ENCODE measurements around the gene FALEC.
"Not testable (repeated sequence)": the region's sequence is repeated elsewhere in the genome, so short reads cannot be mapped to it uniquely, and the experiment has no call there.

The FALEC gene

GRCh38 chr1:150567717-150568593 is 52.4 kb downstream of the FALEC start:
- peak overlapping the region; percentile 11 to 52 (median 46) for H3K4me3 ChIP-seq (ENCODE audit: low read depth in 1 of 5, low read length in 5 of 5)
- H3K27me3 ChIP-seq (ENCODE audit: control insufficient read depth in 5 of 5, insufficient read depth in 4 of 5, low read length in 5 of 5) = no peaks in the 10 kb centered on the region
- H3K9me3 ChIP-seq (ENCODE audit: control insufficient read depth in 5 of 5, low read length in 5 of 5) = no peaks in the 10 kb centered on the region
- peak overlapping the region in 4 of 5 donors; percentile 8 to 61 (median 28) for H3K9ac ChIP-seq (ENCODE audit: low read length in 5 of 5)
- H3K36me3 ChIP-seq (ENCODE audit: control insufficient read depth in 5 of 5, insufficient read depth in 5 of 5, low read length in 5 of 5) = peaks cover 4 to 18% (median 11%) of the 10 kb centered on the region in 5 donors
- peaks cover 22 to 93% (median 79%) of the 10 kb centered on the region in 5 donors for H3K4me1 ChIP-seq (ENCODE audit: control insufficient read depth in 5 of 5, insufficient read depth in 5 of 5, low read length in 5 of 5)
- peak overlapping the region; percentile 77 for H3K27ac ChIP-seq (ENCODE audit: low read depth, low read length)

- Histone ChIP-seq H3K36me3 (ENCODE audit: control insufficient read depth in 5 of 5, insufficient read depth in 5 of 5, low read length in 5 of 5) (peaks cover 9 to 22% (median 18%) of the 10 kb centered on the region in 5 donors), H3K27me3 (ENCODE audit: control insufficient read depth in 5 of 5, insufficient read depth in 4 of 5, low read length in 5 of 5) (no peaks in the 10 kb centered on the region), H3K4me3 (ENCODE audit: low read depth in 1 of 5, low read length in 5 of 5) (peak overlapping the region in 4 of 5 donors; percentile 11 to 48 (median 30)), H3K4me1 (ENCODE audit: control insufficient read depth in 5 of 5, insufficient read depth in 5 of 5, low read length in 5 of 5) (peaks cover 21 to 93% (median 79%) of the 10 kb centered on the region in 5 donors), H3K9me3 (ENCODE audit: control insufficient read depth in 5 of 5, low read length in 5 of 5) (no peaks in the 10 kb centered on the region), H3K27ac (ENCODE audit: low read depth, low read length) (peak overlapping the region; percentile 77), H3K9ac (ENCODE audit: low read length in 5 of 5) (peak overlapping the region in 4 of 5 donors; percentile 8 to 41 (median 20))
These were observed 53.0 kb downstream of the FALEC start for GRCh38 chr1:150568594-150568966.

GRCh38 chr1:150572918-150573647 is 57.5 kb downstream of the FALEC start:
- H3K9me3 ChIP-seq (ENCODE audit: control insufficient read depth in 5 of 5, low read length in 5 of 5) = no peaks in the 10 kb centered on the region
- no peaks in the 10 kb centered on the region for H3K27me3 ChIP-seq (ENCODE audit: control insufficient read depth in 5 of 5, insufficient read depth in 4 of 5, low read length in 5 of 5)
- H3K4me3 ChIP-seq (ENCODE audit: low read depth in 1 of 5, low read length in 5 of 5) = peak overlapping the region; percentile 13 to 47 (median 41)
- peaks cover 45 to 63% (median 52%) of the 10 kb centered on the region in 5 donors for H3K36me3 ChIP-seq (ENCODE audit: control insufficient read depth in 5 of 5, insufficient read depth in 5 of 5, low read length in 5 of 5)
- peak overlapping the region; percentile 73 for H3K27ac ChIP-seq (ENCODE audit: low read depth, low read length)
- H3K4me1 ChIP-seq (ENCODE audit: control insufficient read depth in 5 of 5, insufficient read depth in 5 of 5, low read length in 5 of 5) = peaks cover 12 to 75% (median 72%) of the 10 kb centered on the region in 5 donors
- no peak overlapping the region for H3K9ac ChIP-seq (ENCODE audit: low read length in 5 of 5)

GRCh38 chr1:150573648-150574071 is 58.1 kb downstream of the FALEC start:
- Histone ChIP-seq H3K36me3 (ENCODE audit: control insufficient read depth in 5 of 5, insufficient read depth in 5 of 5, low read length in 5 of 5) (peaks cover 45 to 63% (median 54%) of the 10 kb centered on the region in 5 donors), H3K4me3 (ENCODE audit: low read depth in 1 of 5, low read length in 5 of 5) (peak overlapping the region in 4 of 5 donors; percentile 13 to 47 (median 42)), H3K4me1 (ENCODE audit: control insufficient read depth in 5 of 5, insufficient read depth in 5 of 5, low read length in 5 of 5) (peaks cover 6 to 70% (median 66%) of the 10 kb centered on the region in 5 donors), H3K27ac (ENCODE audit: low read depth, low read length) (peak overlapping the region; percentile 73)
- H3K27me3 ChIP-seq (ENCODE audit: control insufficient read depth in 5 of 5, insufficient read depth in 4 of 5, low read length in 5 of 5); H3K9ac ChIP-seq (ENCODE audit: low read length in 5 of 5); H3K9me3 ChIP-seq (ENCODE audit: control insufficient read depth in 5 of 5, low read length in 5 of 5): not testable (repeated sequence)

- Histone ChIP-seq H3K4me1 (ENCODE audit: control insufficient read depth in 5 of 5, insufficient read depth in 5 of 5, low read length in 5 of 5) (peaks cover 3 to 61% (median 58%) of the 10 kb centered on the region in 5 donors), H3K36me3 (ENCODE audit: control insufficient read depth in 5 of 5, insufficient read depth in 5 of 5, low read length in 5 of 5) (peaks cover 45 to 64% (median 54%) of the 10 kb centered on the region in 5 donors), H3K9me3 (ENCODE audit: control insufficient read depth in 5 of 5, low read length in 5 of 5) (no peaks in the 10 kb centered on the region), H3K27ac (ENCODE audit: low read depth, low read length) (peak overlapping the region; percentile 99), H3K4me3 (ENCODE audit: low read depth in 1 of 5, low read length in 5 of 5) (peak overlapping the region; percentile 88 to 100 (median 98)), H3K9ac (ENCODE audit: low read length in 5 of 5) (peak overlapping the region in 4 of 5 donors; percentile 79 to 99 (median 97)), H3K27me3 (ENCODE audit: control insufficient read depth in 5 of 5, insufficient read depth in 4 of 5, low read length in 5 of 5) (no peaks in the 10 kb centered on the region)
These were observed 58.9 kb downstream of the FALEC start for GRCh38 chr1:150574260-150575071.

GRCh38 chr1:150575072-150575489 is 59.5 kb downstream of the FALEC start:
- Histone ChIP-seq H3K27me3 (ENCODE audit: control insufficient read depth in 5 of 5, insufficient read depth in 4 of 5, low read length in 5 of 5) (no peaks in the 10 kb centered on the region), H3K36me3 (ENCODE audit: control insufficient read depth in 5 of 5, insufficient read depth in 5 of 5, low read length in 5 of 5) (peaks cover 45 to 64% (median 54%) of the 10 kb centered on the region in 5 donors)

GRCh38 chr1:150575518-150576366 is 60.2 kb downstream of the FALEC start:
- Histone ChIP-seq H3K9me3 (ENCODE audit: control insufficient read depth in 5 of 5, low read length in 5 of 5) (no peaks in the 10 kb centered on the region), H3K27ac (ENCODE audit: low read depth, low read length) (peak overlapping the region; percentile 99), H3K4me1 (ENCODE audit: control insufficient read depth in 5 of 5, insufficient read depth in 5 of 5, low read length in 5 of 5) (peaks cover 5 to 60% (median 58%) of the 10 kb centered on the region in 5 donors), H3K9ac (ENCODE audit: low read length in 5 of 5) (peak overlapping the region; percentile 79 to 100 (median 99)), H3K4me3 (ENCODE audit: low read depth in 1 of 5, low read length in 5 of 5) (peak overlapping the region; percentile 88 to 100 (median 98)), H3K27me3 (ENCODE audit: control insufficient read depth in 5 of 5, insufficient read depth in 4 of 5, low read length in 5 of 5) (no peaks in the 10 kb centered on the region), H3K36me3 (ENCODE audit: control insufficient read depth in 5 of 5, insufficient read depth in 5 of 5, low read length in 5 of 5) (peaks cover 45 to 64% (median 54%) of the 10 kb centered on the region in 5 donors)

More at GRCh38 chr1:150575072-150575489, 59.5 kb downstream of the FALEC start:
- Histone ChIP-seq H3K27ac (ENCODE audit: low read depth, low read length) (peak overlapping the region; percentile 99), H3K9ac (ENCODE audit: low read length in 5 of 5) (peak overlapping the region; percentile 79 to 100 (median 99)), H3K4me1 (ENCODE audit: control insufficient read depth in 5 of 5, insufficient read depth in 5 of 5, low read length in 5 of 5) (peaks cover 5 to 59% (median 55%) of the 10 kb centered on the region in 5 donors), H3K4me3 (ENCODE audit: low read depth in 1 of 5, low read length in 5 of 5) (peak overlapping the region; percentile 88 to 100 (median 98)), H3K9me3 (ENCODE audit: control insufficient read depth in 5 of 5, low read length in 5 of 5) (no peaks in the 10 kb centered on the region)

- Histone ChIP-seq H3K36me3 (ENCODE audit: control insufficient read depth in 5 of 5, insufficient read depth in 5 of 5, low read length in 5 of 5) (peaks cover 45 to 60% (median 54%) of the 10 kb centered on the region in 5 donors), H3K9ac (ENCODE audit: low read length in 5 of 5) (peak overlapping the region; percentile 95 to 100 (median 99)), H3K27ac (ENCODE audit: low read depth, low read length) (peak overlapping the region; percentile 99), H3K27me3 (ENCODE audit: control insufficient read depth in 5 of 5, insufficient read depth in 4 of 5, low read length in 5 of 5) (no peaks in the 10 kb centered on the region), H3K4me3 (ENCODE audit: low read depth in 1 of 5, low read length in 5 of 5) (peak overlapping the region; percentile 88 to 100 (median 98)), H3K4me1 (ENCODE audit: control insufficient read depth in 5 of 5, insufficient read depth in 5 of 5, low read length in 5 of 5) (peaks cover 5 to 56% (median 54%) of the 10 kb centered on the region in 5 donors), H3K9me3 (ENCODE audit: control insufficient read depth in 5 of 5, low read length in 5 of 5) (no peaks in the 10 kb centered on the region)
These were observed 60.8 kb downstream of the FALEC start for GRCh38 chr1:150576367-150576711.

Data from subcutaneous abdominal adipose tissue (tissue), 5 donors.